ENCODE data around the gene CCDC191.

CCDC191 gene

DNA sequence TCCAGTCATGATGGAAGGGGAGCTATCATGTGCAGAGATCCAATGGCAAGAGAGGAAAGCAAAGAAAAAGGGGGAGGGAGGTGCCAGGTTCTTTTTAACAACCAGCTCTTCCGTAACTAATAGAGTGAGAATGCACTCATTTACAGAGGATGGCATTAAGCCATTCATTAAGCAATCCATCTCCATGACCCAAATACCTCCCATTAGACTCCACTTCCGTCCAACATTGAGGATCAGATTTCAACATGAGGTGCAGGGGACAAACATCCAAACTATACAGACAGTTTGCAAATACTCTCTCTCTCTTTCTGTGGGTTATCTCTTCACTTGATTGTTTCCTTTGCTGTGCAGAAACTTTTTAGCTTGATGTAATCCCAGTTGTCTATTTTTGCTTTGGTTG, 87.3 kb downstream of the CCDC191 start:
- DNase-seq (ENCODE audit: low read depth in 2 of 2), result no peak

DNA sequence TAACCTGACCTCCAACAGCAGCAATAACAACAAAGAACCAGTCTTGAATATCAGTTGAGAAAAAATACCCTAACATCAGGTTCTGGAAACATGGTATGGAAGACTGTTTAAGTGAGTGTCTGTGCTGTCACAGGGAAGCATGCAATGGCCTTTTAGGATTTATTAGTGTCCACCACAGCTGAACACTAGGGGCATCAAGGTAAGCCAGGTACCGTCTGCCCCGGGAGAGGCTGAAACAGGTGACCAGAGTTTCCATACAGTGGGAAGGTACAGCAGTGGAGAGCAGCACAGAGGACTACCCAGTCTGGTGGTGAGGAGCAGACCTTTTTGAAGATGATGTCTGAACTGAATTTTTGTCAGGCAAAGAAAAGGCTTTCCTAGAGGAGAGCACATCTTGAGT, 90.2 kb downstream of the CCDC191 start:
- DNase-seq (ENCODE audit: low read depth in 2 of 2), result no peak

DNA sequence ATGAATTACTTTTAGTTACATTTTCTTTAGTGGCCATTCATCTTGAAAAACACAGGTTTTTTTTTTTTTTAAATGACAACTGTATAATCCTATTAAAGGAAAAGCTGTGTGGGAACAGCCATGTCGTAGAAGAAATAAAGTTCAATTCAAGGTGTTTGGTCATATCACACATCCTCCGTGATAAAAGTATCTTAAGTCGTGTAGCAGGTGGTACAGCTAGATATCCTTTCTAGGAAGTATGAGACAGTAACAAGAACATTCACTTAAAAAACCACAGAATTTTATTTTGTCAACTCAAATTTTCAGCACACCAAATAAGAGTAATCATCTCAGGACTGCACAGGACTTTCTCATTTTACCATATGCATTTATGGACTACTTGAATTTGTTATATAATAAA, 92.4 kb downstream of the CCDC191 start:
- DNase-seq (ENCODE audit: low read depth in 2 of 2), result no peak

DNA sequence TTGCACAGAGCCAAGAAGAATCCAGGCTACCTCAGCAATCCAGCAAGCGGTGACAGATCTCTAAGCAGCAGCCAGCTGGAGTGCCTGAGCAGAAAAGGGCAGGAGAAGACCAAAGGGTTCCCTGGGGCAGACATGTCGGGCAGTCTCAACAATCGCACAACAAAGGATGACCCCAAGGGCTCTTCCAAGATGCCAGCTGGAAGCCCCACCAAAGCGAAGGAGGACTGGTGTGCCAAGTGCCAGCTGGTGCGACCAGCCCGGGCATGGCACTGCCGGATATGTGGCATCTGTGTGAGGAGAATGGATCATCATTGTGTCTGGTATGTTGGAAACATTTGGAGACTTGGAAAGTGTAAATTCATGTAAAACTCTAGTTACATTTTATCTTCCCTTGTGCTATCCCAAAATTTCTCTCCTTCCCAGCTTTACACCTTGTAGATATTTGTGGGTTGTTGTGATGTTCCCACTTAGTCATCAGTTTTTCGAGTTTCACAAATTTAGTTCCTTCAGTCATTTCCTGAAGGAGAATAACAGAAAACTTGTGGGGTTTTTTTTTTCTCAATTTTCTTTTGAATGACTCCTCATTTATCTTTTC, 102.1 kb downstream of the CCDC191 start:
- no peak for DNase-seq (ENCODE audit: low read depth in 2 of 2)

DNA sequence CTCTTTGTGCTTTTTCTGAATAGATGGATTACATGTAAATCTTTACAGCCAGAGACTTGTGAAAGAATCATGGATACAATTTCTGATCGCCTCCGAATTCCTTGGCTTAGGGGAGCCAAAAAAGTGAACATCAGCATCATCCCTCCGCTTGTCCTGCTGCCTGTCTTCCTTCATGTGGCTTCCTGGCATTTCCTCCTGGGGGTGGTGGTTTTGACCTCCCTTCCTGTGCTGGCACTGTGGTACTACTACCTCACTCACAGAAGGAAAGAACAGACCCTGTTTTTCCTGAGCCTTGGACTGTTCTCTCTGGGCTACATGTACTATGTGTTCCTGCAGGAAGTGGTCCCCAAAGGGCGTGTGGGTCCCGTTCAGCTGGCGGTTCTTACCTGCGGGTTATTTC, 102.6 kb downstream of the CCDC191 start:
- no peak for DNase-seq (ENCODE audit: low read depth in 2 of 2)

DNA sequence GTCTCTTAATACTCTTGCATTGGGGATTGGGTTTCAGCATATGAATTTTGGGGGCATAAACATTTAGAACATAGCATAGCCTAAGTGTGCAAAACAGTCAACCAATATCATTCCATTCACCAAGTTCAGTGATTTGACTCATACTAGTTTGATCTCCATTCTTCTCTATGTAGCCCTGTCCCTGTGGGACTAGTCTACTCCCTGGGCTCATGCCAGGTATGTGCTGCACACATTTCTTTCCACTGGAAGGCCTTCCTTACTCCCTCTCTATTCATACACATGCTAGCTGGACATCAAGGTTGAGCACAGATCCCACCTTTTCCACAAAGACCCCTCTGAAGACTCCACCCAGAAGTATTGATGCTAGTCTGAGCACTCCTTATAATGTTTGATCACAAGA, 103.4 kb downstream of the CCDC191 start:
- DNase-seq (ENCODE audit: low read depth in 2 of 2), result no peak

DNA sequence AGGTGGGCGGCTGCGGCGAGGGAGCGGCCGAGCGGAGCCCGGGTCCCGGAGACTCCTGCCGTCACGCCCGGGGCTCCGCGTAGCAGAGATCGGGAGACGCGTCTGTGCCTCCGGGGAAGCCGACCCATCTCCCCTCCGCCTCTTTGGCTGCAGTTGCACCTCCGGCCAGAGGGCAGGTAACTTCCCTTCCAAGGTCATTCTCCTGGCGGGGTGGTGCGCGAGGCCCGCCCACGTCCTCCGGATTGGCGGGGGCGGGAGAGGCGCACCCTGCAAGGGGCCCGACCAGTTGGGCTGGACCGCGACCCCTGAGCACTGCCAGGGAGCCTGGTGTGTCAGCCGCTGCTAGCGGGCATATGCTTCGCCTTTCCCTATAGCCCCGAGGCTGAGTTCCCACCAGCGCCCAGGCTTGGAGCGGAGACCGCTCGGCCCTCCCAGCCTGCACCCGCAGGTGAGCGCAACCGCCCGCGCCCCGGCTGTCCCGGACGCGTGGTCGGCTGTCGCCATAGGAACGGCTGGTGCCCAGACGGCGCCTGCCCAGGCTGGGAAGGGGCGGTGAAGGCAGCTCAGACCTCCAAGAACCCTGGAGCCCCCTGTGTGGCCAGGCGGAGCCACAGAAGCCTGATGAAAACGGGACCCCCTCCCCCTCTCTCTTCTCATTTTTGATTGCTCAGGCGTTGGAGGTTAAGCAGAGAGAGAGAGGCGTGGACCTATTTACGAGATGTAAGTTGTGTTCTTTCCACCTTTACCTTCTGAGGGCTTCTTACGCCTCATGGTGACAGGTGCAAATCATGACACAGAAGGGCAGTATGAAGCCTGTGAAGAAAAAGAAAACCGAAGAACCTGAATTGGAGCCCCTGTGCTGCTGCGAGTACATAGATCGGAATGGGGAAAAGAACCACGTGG, 108.1 kb downstream of the CCDC191 start:
- peak in 1 of 2 donors; percentile 2 for DNase-seq (ENCODE audit: low read depth in 2 of 2)

DNA sequence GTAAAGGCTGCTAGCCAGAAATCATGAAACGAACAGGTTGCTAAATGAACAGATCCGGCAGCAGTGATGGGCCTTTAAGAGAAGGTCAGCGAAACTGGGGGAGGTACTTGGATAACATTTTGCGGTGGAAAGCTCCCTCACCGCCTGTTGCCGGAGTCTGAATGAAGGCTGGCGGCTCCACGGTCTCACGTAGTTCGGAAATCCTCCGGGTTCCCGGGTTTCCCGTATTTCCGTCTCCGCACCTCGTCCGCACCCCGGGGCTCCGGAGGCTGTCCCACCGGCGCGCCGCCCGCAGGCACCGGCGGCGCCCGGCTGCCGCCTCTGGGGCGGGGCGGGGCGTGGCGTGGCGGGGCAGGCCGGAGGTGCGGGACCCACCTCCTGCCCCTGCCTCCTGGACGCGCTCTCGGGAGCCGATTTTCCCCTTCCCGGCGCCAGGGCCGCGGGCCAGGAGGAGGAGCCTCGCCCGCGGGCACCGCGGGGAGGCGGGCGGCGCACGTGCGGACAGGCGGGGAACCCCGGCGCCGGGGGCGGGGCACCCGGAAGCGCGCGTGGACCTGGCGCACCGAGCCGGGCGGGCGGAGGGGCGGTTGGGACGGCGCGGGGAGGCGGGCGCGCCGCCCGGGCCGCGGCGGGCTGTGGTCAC, 108.8 kb downstream of the CCDC191 start, which contains the start of gene ZDHHC23:
ZDHHC23 (plus strand) TSS at position 642 of the 643 bp plus-strand sequence. CDS start 790 bp downstream, outside the sequence.
- peak; percentile 26 to 38 for DNase-seq (ENCODE audit: low read depth in 2 of 2)

DNA sequence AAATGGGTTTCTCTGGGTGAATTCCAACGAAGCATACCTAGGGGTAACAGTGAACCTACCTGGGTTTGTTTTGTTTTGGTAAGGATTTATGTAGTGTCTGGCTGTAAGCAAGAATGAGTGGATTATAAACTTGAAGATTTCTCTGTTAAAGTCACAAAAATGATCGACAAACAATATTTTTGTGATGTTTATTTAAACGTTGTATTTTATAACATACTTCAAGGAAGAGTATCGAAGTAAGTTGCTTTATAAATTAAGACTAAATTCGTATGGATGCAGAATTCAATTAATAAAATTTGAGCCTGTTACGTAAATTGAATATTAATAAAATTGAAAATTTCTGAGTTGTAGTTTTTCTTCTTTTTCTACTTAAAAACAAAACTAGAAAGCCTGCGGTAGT, 109.5 kb downstream of the CCDC191 start:
- DNase-seq (ENCODE audit: low read depth in 2 of 2), result no peak

DNA sequence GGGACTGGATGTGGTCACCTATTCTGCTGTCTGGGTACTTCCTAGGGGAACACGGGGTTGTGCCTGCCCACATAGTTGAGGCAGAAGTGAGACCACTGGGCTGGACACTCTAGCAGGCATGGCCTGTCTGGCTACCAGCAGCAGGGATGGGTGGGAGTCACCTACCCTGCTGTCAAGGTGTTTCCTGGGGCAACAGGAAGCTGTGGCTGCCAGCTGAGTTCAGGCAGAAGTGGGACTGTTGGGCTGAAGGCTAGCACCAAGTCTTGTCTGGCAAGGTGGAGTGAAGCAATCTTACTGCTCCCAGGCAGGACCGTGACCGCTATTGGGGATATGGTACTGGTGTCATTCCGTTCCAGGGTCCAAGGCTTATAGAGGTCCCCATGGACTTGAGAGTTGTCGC, 128.8 kb downstream of the CCDC191 start:
- no peak for DNase-seq (ENCODE audit: low read depth in 2 of 2)

DNA sequence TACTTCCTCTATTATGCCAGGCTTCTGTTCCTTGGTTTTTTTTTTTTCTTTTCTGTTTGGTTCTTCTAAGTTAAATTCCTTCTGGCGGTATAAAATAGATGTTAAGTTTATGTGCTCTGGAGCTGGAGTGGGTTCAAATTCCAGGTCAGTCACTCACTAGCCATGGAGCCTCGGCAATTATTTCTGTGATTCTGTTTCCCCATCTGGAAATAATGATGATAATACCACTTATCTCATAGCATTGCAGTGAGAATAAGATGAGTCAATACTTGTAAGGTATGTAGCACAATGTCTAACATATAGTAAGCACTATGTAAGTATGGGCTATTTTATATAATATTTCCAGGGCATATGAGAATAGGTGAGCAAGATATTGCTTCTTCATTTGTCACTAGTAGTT, 141.7 kb downstream of the CCDC191 start:
- no peak for DNase-seq (ENCODE audit: low read depth in 2 of 2)
